CD4-positive, CD25-positive, alpha-beta regulatory T cell (primary cell): Measurements from ENCODE around the gene VWA8. TPM values are rescaled to one million over a fixed set of nuclear protein-coding genes. Genes with fewer than 3 reads are reported as not detected.
"Not testable (repeated sequence)": the region's sequence is repeated elsewhere in the genome, so short reads cannot be mapped to it uniquely, and the experiment has no call there.

Source experiments
- ATAC-seq, 2 donors: fragments of 150-1000 bp; cut with Tn5 transposase; one replicate each; pipeline ENCODE4 v1.10.0; 2021; ENCODE audit warnings: low read depth in 2 of 2, moderate number of reproducible peaks in 2 of 2, moderate library complexity in 1 of 2
- DNase-seq, 3 donors: peaks; one replicate each; pipeline versions ENCODE4 v3.0.0 to v3.0.0-alpha.2; 2012 to 2022; ENCODE audit warnings: mixed read lengths in 1 of 3
- H3K27ac ChIP-seq: one replicate; pipeline ENCODE4 v1.7.0; 2013; ENCODE audit warnings: mild to moderate bottlenecking, low read length; ENCODE audit not compliant: insufficient read depth, poor library complexity, severe bottlenecking
- H3K27me3 ChIP-seq: one replicate; pipeline ENCODE4 v1.7.0; 2013; ENCODE audit warnings: low read length; ENCODE audit not compliant: control insufficient read depth, insufficient read depth
- H3K36me3 ChIP-seq: one replicate; pipeline ENCODE4 v1.7.0; 2013; ENCODE audit warnings: mild to moderate bottlenecking, low read length, moderate library complexity; ENCODE audit not compliant: control insufficient read depth, insufficient read depth
- H3K4me1 ChIP-seq: 2 replicates; pipeline ENCODE4 v1.7.0; 2013; ENCODE audit warnings: mild to moderate bottlenecking, low read length; ENCODE audit not compliant: insufficient read depth, control insufficient read depth, poor library complexity, severe bottlenecking
- H3K4me3 ChIP-seq: one replicate; pipeline ENCODE4 v1.7.0; 2013; ENCODE audit warnings: low read depth, mild to moderate bottlenecking, low read length, moderate library complexity
- H3K9me3 ChIP-seq, 2 experiments: 1 replicate in 1 of 2; 2 replicates in 1 of 2; pipeline ENCODE4 v1.7.0; 2013; ENCODE audit warnings: low read length in 2 of 2, mild to moderate bottlenecking in 1 of 2, moderate library complexity in 1 of 2; ENCODE audit not compliant: control insufficient read depth in 2 of 2
- H3K27ac Mint-ChIP-seq, 3 donors: one replicate each; pipeline ENCODE4 v1.8.0; 2020 to 2022; ENCODE audit warnings: mild to moderate bottlenecking in 3 of 3, mixed read lengths in 3 of 3, moderate library complexity in 2 of 3
- H3K27me3 Mint-ChIP-seq: one replicate; pipeline ENCODE4 v1.8.0; 2022; ENCODE audit warnings: mild to moderate bottlenecking, mixed read lengths
- H3K36me3 Mint-ChIP-seq: one replicate; pipeline ENCODE4 v1.8.0; 2020; ENCODE audit warnings: mixed read lengths
- H3K4me1 Mint-ChIP-seq, 4 donors: one replicate each; pipeline ENCODE4 v1.8.0; 2020 to 2022; ENCODE audit warnings: mixed read lengths in 4 of 4, mild to moderate bottlenecking in 1 of 4
- H3K4me3 Mint-ChIP-seq, 4 donors: one replicate each; pipeline ENCODE4 v1.8.0; 2020 to 2022; ENCODE audit warnings: mild to moderate bottlenecking in 4 of 4, mixed read lengths in 4 of 4, moderate library complexity in 3 of 4
- H3K9me3 Mint-ChIP-seq, 7 donors: one replicate each; pipeline ENCODE4 v1.8.0; 2020 to 2022; ENCODE audit warnings: mixed read lengths in 7 of 7, mild to moderate bottlenecking in 3 of 7, moderate library complexity in 2 of 7
- polyA plus RNA-seq, 4 donors: library from polyadenylated mRNA; unstranded; fragments of 300-500 nt; fragmentation: Illumina TruSeq; gene quantifications; one replicate each; pipeline ENCODE4 v1.2.3, GENCODE V29; 2021
- total RNA-seq: library from RNA; stranded (reverse); gene quantifications from one replicate; pipeline ENCODE4 v1.2.3, GENCODE V29; 2022

VWA8 gene
- total and polyA plus RNA-seq, 5 donors from 2014 or later, result 4.0 to 22.8 (median 4.5) TPM

DNA sequence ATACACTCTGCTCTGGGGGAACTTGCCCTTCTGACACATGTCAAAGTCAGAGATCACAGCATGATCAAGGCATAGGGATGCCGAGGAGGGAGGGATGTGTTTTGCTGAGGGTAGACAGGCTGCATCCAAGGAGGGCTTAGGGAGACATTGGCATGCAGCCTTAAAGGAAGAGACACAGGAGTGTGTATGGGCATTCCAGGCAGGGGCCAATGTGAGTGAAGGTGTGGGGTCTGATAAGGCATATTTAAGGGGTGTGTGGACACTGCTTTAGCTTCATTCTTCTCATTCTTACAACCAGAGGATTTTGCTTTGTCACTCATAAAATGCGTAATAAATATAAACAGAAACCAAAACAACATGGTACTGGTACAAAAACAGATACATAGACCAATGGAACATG lies 310.2 kb downstream of the VWA8 start:
- Mint-ChIP-seq H3K4me1 (peaks cover 8 to 38% (median 11%) of the 10 kb centered on the region in 4 donors), H3K36me3 (peaks cover under 1% of the 10 kb centered on the region), H3K4me3 (peak overlapping the region in 1 of 4 donors; percentile 1), H3K27me3 (no peaks in the 10 kb centered on the region), H3K27ac (peak overlapping the region in 2 of 3 donors; percentile 31 to 53), H3K9me3 (no peaks in the 10 kb centered on the region)
- ATAC-seq (no peak), DNase-seq (no peak)
- Histone ChIP-seq H3K4me1 (no peaks in the 10 kb centered on the region), H3K36me3 (no peaks in the 10 kb centered on the region), H3K27me3 (no peaks in the 10 kb centered on the region), H3K4me3 (no peak overlapping the region), H3K9me3 (no peaks in the 10 kb centered on the region), H3K27ac (no peak overlapping the region)

DNA sequence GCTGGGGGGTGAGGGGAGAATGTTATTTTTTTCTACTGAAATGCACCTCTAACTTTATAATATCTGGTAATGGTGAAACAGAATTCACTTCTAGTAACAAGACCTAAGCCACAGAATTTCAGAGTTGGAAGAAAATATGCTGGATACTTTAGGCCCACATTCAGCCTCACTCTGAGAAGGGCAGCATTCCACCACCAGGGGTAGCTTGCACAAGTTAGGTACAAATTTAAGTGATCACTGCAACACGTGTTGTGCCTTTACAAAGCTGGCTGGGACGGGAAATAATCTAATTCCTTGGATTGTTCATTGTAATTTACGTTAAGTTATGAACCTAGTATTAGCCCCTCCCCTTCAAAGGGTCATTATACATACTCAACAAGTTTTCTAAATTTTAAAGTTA lies 311.2 kb downstream of the VWA8 start:
- Mint-ChIP-seq H3K36me3 (no peaks in the 10 kb centered on the region), H3K27me3 (no peaks in the 10 kb centered on the region), H3K9me3 (no peaks in the 10 kb centered on the region), H3K27ac (no peak overlapping the region), H3K4me3 (no peak overlapping the region), H3K4me1 (peaks cover 6 to 36% (median 15%) of the 10 kb centered on the region in 4 donors)
- Histone ChIP-seq H3K36me3 (no peaks in the 10 kb centered on the region), H3K27ac (no peak overlapping the region), H3K9me3 (no peaks in the 10 kb centered on the region), H3K4me3 (no peak overlapping the region), H3K27me3 (no peaks in the 10 kb centered on the region), H3K4me1 (no peaks in the 10 kb centered on the region)
- no peak for DNase-seq
- no peak for ATAC-seq

DNA sequence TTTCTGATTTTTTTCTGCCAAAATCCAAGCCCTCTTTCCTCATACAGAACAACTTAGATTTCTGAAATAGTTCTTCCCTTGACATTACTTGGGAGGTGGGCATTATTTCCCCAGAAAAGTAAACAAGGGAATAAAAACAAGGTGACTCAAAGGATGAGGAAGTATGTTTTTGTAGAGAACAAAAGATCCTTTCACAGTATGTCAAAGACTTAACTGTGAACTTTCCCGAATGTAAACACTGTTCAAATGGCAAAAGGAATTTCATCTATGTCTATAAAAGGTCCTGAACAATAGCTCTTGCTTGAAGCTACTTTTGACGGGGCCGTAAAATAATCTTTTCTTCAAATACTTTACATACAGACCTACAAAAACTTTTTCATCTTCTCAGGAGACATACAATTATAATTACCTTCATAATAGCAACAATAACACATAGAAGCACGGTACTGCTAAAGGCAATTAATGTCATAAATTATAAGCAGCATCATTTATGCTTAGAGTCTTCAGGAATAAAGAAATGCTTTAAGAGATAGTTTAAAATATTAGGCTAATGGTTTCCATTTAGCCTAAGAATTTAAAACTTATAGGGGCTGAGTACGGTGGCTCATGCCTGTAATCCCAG lies 312.5 kb downstream of the VWA8 start:
- Mint-ChIP-seq H3K4me3 (no peak overlapping the region), H3K27me3 (no peaks in the 10 kb centered on the region), H3K27ac (no peak overlapping the region), H3K4me1 (peaks cover 4 to 26% (median 14%) of the 10 kb centered on the region in 4 donors), H3K36me3 (no peaks in the 10 kb centered on the region), H3K9me3 (no peaks in the 10 kb centered on the region)
- H3K9me3 ChIP-seq, result no peaks in the 10 kb centered on the region
- ATAC-seq, result no peak
- H3K27ac ChIP-seq, result no peak overlapping the region
- H3K4me3 ChIP-seq, result no peak overlapping the region
- H3K4me1 ChIP-seq, result no peaks in the 10 kb centered on the region
- H3K27me3 ChIP-seq, result no peaks in the 10 kb centered on the region
- no peaks in the 10 kb centered on the region for H3K36me3 ChIP-seq
- DNase-seq, result no peak

DNA sequence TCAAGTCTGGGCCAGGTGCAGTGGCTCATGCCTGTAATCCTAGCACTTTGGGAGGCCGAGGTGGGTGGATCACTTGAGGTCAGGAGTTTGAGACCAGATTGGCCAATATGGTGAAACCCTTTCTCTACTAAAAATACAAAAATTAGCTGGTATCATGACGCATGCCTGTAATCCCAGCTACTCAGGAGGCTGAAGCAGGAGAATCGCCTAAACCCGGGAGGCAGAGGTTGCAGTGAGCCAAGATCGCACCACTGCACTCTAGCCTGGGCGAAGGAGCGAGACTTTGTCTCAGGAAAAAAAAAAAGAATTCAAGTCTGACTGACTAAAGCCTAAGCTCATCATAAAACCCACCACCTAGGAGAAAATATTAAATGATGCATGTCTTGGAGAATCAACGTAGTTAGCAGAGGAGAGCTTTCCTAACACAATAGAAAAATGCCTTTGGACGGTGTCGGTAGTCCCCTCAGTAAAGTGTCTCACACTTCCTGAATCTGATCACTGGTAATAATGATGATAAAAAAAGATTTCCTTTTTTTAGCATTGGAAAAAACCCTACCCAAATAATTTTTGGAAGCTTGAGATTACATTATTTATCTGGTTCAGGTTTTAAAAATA lies 313.1 kb downstream of the VWA8 start:
- not testable (repeated sequence) for H3K9me3 Mint-ChIP-seq, H3K27me3 ChIP-seq, H3K27me3 Mint-ChIP-seq, H3K4me3 ChIP-seq, H3K27ac Mint-ChIP-seq, H3K36me3 ChIP-seq, H3K36me3 Mint-ChIP-seq, H3K4me3 Mint-ChIP-seq, ATAC-seq, H3K4me1 ChIP-seq, DNase-seq, H3K27ac ChIP-seq, H3K9me3 ChIP-seq
- peaks cover 4 to 23% (median 13%) of the 10 kb centered on the region in 4 donors for H3K4me1 Mint-ChIP-seq

DNA sequence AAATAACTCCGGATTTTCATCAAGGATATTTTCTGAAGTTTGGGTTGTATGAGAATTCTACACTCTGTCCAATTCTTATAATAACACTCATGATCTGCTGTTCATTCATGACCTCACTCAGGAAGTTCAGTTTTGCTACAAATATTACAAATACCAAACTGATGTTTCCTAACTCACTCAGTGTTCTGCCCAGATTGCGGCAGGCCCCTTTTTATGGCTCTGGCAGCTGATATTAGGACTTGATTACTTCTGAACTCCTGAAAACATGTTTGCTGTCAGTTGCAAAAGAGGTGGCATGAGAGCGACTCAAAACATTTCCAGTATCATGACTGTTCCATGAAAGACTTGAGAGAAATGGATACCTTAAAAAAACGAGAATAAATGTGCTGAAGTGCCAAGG lies 315.6 kb downstream of the VWA8 start:
- H3K36me3 ChIP-seq, result no peaks in the 10 kb centered on the region
- no peak overlapping the region for H3K27ac ChIP-seq
- Mint-ChIP-seq H3K4me1 (peaks cover 3 to 15% (median 9%) of the 10 kb centered on the region in 4 donors), H3K36me3 (peaks cover under 1% of the 10 kb centered on the region), H3K9me3 (peaks cover 0 to 2% (median 0%) of the 10 kb centered on the region in 7 donors), H3K27me3 (no peaks in the 10 kb centered on the region), H3K27ac (peak overlapping the region in 1 of 3 donors; percentile 23), H3K4me3 (no peak overlapping the region)
- H3K4me3 ChIP-seq, result no peak overlapping the region
- DNase-seq, result no peak
- H3K4me1 ChIP-seq, result no peaks in the 10 kb centered on the region
- no peak for ATAC-seq
- H3K9me3 ChIP-seq, result no peaks in the 10 kb centered on the region
- no peaks in the 10 kb centered on the region for H3K27me3 ChIP-seq

DNA sequence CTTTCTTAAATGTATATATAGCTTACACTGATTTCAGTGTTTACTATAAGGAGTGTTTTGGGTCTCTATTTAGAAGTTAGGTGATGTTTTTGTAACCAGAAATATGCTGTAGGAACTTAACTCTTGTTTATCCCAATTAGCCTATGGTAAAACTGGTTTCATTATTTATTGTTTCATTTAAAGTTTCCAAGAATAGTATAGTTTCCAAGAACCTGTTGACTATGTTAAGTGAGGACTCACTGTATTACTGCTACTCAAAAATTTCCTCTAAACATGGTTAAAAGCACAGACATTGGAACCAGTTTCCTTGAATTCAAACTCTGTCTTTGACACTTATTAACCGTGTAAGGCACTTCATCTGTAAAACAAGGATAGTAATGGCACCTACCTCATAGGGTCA lies 316.2 kb downstream of the VWA8 start:
- H3K4me1 Mint-ChIP-seq, result peaks cover 7 to 20% (median 14%) of the 10 kb centered on the region in 4 donors
- no peak for ATAC-seq

DNA sequence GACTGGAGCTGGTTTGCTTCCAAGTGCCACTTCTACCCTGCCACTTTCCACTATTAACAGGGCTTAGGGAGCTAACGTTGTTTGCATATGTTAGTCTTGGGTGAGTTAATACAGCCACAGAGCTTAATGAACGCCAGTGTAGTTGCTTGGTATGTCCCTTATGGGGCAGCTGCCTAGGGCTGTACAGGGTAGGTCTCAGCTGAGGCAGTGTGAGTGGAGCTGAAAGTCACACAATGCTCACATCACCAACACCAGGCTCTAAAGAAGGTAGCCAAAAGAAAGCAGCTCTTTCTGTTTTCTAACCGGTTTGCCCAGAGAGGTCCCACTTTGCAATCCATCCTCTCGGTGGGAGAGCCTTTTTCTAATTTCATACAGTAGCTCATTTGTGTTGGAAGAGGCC lies 317.4 kb downstream of the VWA8 start:
- Mint-ChIP-seq H3K4me1 (peaks cover 7 to 28% (median 17%) of the 10 kb centered on the region in 4 donors), H3K36me3 (peaks cover 8% of the 10 kb centered on the region), H3K4me3 (no peak overlapping the region), H3K9me3 (peaks cover 0 to 2% (median 0%) of the 10 kb centered on the region in 7 donors), H3K27ac (no peak overlapping the region), H3K27me3 (no peaks in the 10 kb centered on the region)
- H3K27me3 ChIP-seq, result no peaks in the 10 kb centered on the region
- no peaks in the 10 kb centered on the region for H3K4me1 ChIP-seq
- no peaks in the 10 kb centered on the region for H3K9me3 ChIP-seq
- H3K27ac ChIP-seq, result no peak overlapping the region
- ATAC-seq (no peak), DNase-seq (no peak)
- no peaks in the 10 kb centered on the region for H3K36me3 ChIP-seq
- no peak overlapping the region for H3K4me3 ChIP-seq

More for the DNA sequence above, 316.2 kb downstream of the VWA8 start:
- Histone ChIP-seq H3K27ac (no peak overlapping the region), H3K9me3 (no peaks in the 10 kb centered on the region), H3K4me3 (no peak overlapping the region), H3K27me3 (no peaks in the 10 kb centered on the region), H3K4me1 (no peaks in the 10 kb centered on the region), H3K36me3 (no peaks in the 10 kb centered on the region)
- peak in 1 of 3 donors; percentile 53 for DNase-seq
- H3K36me3 Mint-ChIP-seq, result peaks cover 4% of the 10 kb centered on the region
- no peak overlapping the region for H3K4me3 Mint-ChIP-seq
- peaks cover 0 to 2% (median 0%) of the 10 kb centered on the region in 7 donors for H3K9me3 Mint-ChIP-seq
- peak overlapping the region in 1 of 3 donors; percentile 23 for H3K27ac Mint-ChIP-seq
- H3K27me3 Mint-ChIP-seq, result no peaks in the 10 kb centered on the region

DNA sequence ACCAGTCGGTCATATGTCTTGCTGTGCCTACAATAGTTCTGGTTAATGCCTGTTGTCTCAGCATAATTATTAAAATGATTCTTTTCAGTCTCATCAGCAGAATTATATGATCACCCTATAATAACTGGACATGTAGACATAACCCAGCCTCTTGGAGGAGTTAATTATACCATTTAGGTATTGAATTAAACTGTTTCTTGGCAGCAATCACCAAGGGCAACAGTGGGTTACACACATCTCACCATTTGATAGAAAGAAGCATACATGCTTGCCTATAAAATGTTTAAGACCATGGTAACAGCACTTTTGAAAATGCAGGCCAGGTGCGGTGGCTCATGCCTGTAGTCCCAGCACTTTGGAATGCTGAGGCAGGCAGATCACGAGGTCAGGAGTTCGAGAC lies 318.9 kb downstream of the VWA8 start:
- Histone ChIP-seq H3K36me3 (no peaks in the 10 kb centered on the region), H3K4me3 (no peak overlapping the region), H3K27me3 (no peaks in the 10 kb centered on the region), H3K4me1 (no peaks in the 10 kb centered on the region), H3K27ac (no peak overlapping the region), H3K9me3 (no peaks in the 10 kb centered on the region)
- H3K27me3 Mint-ChIP-seq, result no peaks in the 10 kb centered on the region
- ATAC-seq (no peak), DNase-seq (no peak)
- peaks cover 13% of the 10 kb centered on the region for H3K36me3 Mint-ChIP-seq
- peaks cover 0 to 2% (median 0%) of the 10 kb centered on the region in 7 donors for H3K9me3 Mint-ChIP-seq
- H3K27ac Mint-ChIP-seq, result no peak overlapping the region
- peaks cover 7 to 32% (median 17%) of the 10 kb centered on the region in 4 donors for H3K4me1 Mint-ChIP-seq
- H3K4me3 Mint-ChIP-seq, result no peak overlapping the region
